PC-3 (cell line): ENCODE results near the gene DLEC1.

Experiments
- EZH2 ChIP-seq: fragments of 300-600 bp; sonication (generic); IDR thresholded peaks from one replicate; pipeline ENCODE4 v1.6.1; 2017; ENCODE audit warnings: antibody characterized with exemption, mild to moderate bottlenecking, low read length; ENCODE audit not compliant: unreplicated experiment
- EZH2phosphoT487 ChIP-seq: fragments of 300-600 bp; sonication (generic); IDR thresholded peaks from 2 replicates; pipeline ENCODE4 v1.6.1; 2018; ENCODE audit warnings: mild to moderate bottlenecking, antibody characterized with exemption, low read length, borderline replicate concordance
- TF ChIP-seq, protein P1 (sequence below): fragments of 300-600 bp; sonication (generic); conservative IDR thresholded peaks from 2 replicates; pipeline ENCODE4 v1.5.1; 2017; ENCODE audit warnings: antibody characterized with exemption, low read depth, mild to moderate bottlenecking, low read length

- TF ChIP-seq, protein P1, sequence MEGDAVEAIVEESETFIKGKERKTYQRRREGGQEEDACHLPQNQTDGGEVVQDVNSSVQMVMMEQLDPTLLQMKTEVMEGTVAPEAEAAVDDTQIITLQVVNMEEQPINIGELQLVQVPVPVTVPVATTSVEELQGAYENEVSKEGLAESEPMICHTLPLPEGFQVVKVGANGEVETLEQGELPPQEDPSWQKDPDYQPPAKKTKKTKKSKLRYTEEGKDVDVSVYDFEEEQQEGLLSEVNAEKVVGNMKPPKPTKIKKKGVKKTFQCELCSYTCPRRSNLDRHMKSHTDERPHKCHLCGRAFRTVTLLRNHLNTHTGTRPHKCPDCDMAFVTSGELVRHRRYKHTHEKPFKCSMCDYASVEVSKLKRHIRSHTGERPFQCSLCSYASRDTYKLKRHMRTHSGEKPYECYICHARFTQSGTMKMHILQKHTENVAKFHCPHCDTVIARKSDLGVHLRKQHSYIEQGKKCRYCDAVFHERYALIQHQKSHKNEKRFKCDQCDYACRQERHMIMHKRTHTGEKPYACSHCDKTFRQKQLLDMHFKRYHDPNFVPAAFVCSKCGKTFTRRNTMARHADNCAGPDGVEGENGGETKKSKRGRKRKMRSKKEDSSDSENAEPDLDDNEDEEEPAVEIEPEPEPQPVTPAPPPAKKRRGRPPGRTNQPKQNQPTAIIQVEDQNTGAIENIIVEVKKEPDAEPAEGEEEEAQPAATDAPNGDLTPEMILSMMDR: no peak
- no peak for TF ChIP-seq EZH2
- TF ChIP-seq EZH2phosphoT487: no peak
Measured at GRCh38 chr3:37993067-37993455, 45.9 kb upstream of the DLEC1 start.
